Uterine smooth muscle cell (primary cell): ENCODE results near the gene ITCH. TPM values are rescaled to one million over a fixed set of nuclear protein-coding genes. Genes with fewer than 3 reads are reported as not detected.

ENCODE experiments used
- total RNA-seq: library from RNA; depleted of rRNA; stranded (reverse); fragments of >200 nt; gene quantifications from 2 replicates; pipeline ENCODE4 v1.2.3, GENCODE V29; 2014

The ITCH gene
- total RNA-seq: 84.3 and 117 TPM in 2 replicates

DNA sequence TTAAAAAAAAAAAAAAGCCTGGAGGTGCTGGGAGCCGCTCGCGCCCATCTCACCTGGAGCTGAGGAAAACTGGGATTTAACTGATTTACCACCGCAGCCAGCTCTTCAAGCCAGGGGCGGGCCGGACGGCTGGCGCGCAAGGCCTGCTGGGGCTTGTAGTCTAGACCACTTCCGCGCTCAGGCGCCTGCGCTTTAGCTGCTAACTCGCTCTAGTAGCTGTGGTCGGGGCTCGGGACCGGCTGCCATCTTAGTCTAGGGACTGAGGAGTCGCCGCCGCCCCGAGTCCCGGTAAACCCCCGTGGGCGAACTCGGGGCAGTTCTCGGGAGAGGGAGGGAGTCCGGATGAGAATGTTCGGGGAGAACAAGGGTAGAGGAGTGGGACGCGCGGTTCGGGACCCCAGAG lies at the start of gene ITCH:
TSS of gene ITCH (plus strand) at position 212 of the 403 bp plus-strand sequence. CDS start 30,539 bp downstream, outside the sequence.

DNA sequence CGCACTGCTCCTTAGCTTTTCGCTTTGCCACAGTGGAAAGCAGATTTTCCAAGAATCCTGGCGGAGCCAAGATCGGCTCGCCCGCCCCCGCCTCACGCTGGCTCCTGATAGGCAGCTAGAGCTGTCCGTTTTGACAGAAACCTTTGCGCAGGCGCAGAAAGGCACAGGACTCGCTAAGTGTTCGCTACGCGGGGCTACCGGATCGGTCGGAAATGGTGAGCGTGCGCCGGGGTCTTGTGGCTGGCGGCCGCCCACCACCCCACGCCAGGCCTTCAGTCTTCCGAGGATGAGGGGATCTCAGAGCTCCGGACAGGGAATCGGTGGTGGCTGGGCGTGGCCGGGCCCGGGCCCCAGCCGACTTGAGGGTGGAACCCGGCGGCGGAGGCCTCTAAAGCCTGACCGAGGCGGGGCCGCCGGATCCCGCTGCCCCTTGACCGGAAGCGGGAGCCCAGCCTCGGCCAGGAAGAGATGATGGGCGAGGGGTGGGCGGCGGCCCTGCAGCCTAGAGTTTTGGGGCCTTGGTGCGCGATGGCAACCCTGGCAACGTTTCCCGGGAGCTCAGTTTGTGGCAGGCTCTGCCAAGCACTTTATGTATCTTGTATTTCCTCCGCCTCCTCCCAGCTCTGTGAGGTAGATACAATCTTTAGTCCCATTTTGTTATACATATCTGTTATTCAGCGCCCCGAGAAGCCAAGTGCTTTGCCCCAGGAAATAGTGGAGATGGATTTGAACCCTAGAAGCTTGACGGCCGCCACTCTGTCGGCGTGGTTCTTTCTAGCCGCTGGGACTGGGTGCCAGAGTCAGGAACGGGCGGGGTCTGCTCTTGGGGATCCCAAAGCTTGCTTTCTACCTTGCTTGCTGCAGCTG lies 153.4 kb downstream of the ITCH start, which contains the start of gene DYNLRB1:
TSS of gene DYNLRB1 (plus strand) at position 176 of the 867 bp plus-strand sequence. CDS start at position 213, 37 bp downstream.

DNA sequence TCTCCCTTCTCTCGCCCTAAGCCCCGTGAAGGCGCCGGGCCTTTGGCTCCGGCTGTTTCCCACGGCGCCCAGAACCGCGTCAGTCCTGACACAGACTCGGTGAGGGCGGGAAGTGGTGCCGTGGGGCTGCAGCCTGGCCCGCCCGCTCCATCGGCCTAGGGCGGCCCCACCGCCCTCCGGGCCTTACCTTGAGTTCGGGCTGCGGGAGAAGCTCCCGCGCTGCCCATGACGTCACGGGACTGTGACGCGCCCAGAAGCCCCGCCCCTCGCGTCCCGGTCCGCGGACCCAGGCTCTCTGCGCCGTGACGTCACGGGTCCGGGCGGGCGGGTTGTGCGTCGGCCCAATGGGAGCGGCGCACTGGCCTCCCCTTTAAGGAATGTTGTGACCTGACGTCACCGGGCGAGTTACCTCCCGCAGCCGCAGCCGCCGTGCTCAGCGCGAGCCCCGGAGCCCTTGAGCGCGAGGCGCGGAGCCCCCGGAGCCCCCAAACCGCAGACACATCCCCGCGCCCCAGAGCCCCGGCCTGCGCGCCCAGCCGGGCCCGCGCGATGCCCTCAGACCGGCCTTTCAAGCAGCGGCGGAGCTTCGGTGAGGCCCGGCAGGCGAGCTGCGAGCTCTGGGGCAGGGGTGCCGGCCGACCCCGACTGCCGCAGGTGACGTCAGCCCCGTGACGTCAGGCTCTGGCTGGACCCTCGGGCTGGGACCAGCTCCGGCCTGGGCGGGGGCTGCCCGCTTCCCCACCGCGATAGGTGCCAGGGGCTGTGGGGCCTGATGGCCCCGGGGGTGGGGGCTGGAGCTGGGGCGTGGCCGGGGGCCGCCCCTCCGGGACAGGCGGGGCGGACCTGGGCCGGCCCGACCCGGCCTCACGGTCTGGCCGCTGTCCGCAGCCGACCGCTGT lies 195.5 kb downstream of the ITCH start, which contains the start of gene MAP1LC3A:
TSS of gene MAP1LC3A (plus strand) at position 399 of the 899 bp plus-strand sequence. CDS start at position 550, 151 bp downstream.

Other genes starting within 250 kb of the ITCH start
- not detected in 2 replicates for gene ASIP, start 121.8 kb upstream of the ITCH start, total RNA-seq
- gene AHCY, start 59.9 kb upstream of the ITCH start, total RNA-seq: 86.6 and 115 TPM in 2 replicates
- gene DYNLRB1, start 153.1 kb downstream of the ITCH start, total RNA-seq: 24.1 and 26.0 TPM in 2 replicates
- 6.5 and 22.2 TPM in 2 replicates for gene MAP1LC3A, start 195.4 kb downstream of the ITCH start, total RNA-seq